ENCODE data around the gene TRAF4.
A peak's percentile ranks its signal among the peaks of the same experiment; 100 is the strongest.
"Not testable (repeated sequence)": the region's sequence is repeated elsewhere in the genome, so short reads cannot be mapped to it uniquely, and the experiment has no call there.

Gene TRAF4

GRCh38 chr17:28734712-28735241 is 9.0 kb upstream of the TRAF4 start:
- no peak for DNase-seq

- no peak for DNase-seq
These were observed 8.5 kb upstream of the TRAF4 start for GRCh38 chr17:28735242-28735722.

- not testable (repeated sequence) for DNase-seq
These were observed 7.7 kb upstream of the TRAF4 start for GRCh38 chr17:28735913-28736769.

- no peak for DNase-seq
These were observed 6.5 kb upstream of the TRAF4 start for GRCh38 chr17:28737316-28737715.

GRCh38 chr17:28737770-28738679 is 5.8 kb upstream of the TRAF4 start:
- DNase-seq, result no peak

- DNase-seq, result no peak
These were observed 5.0 kb upstream of the TRAF4 start for GRCh38 chr17:28738680-28739384.

- DNase-seq, result no peak
These were observed 3.1 kb upstream of the TRAF4 start for GRCh38 chr17:28740406-28741357.

GRCh38 chr17:28741358-28742349 is 2.2 kb upstream of the TRAF4 start:
- DNase-seq, result no peak

- DNase-seq, result no peak
These were observed 527 bp downstream of the TRAF4 start for GRCh38 chr17:28744104-28744971.

GRCh38 chr17:28744972-28745785 is 1.4 kb downstream of the TRAF4 start:
- DNase-seq, result peak; percentile 59

GRCh38 chr17:28745786-28746411 is 2.1 kb downstream of the TRAF4 start:
- no peak for DNase-seq

GRCh38 chr17:28746611-28747050 is 2.8 kb downstream of the TRAF4 start:
- DNase-seq, result peak; percentile 90

- DNase-seq, result peak; percentile 90
These were observed 3.4 kb downstream of the TRAF4 start for GRCh38 chr17:28747051-28747691.

GRCh38 chr17:28747801-28748750 is 4.3 kb downstream of the TRAF4 start:
- DNase-seq, result no peak

- no peak for DNase-seq
These were observed 5.2 kb downstream of the TRAF4 start for GRCh38 chr17:28748852-28749515.
